ENCODE measurements around the gene HCRTR2. TPM values are rescaled to one million over a fixed set of nuclear protein-coding genes. Genes with fewer than 3 reads are reported as not detected.

The HCRTR2 gene
- total and polyA plus RNA-seq, 2 of the 8 experiments (the other 6 are each of a cell fraction or from before 2014, with no cell fraction given), result 0.19 to 0.23 TPM

DNA sequence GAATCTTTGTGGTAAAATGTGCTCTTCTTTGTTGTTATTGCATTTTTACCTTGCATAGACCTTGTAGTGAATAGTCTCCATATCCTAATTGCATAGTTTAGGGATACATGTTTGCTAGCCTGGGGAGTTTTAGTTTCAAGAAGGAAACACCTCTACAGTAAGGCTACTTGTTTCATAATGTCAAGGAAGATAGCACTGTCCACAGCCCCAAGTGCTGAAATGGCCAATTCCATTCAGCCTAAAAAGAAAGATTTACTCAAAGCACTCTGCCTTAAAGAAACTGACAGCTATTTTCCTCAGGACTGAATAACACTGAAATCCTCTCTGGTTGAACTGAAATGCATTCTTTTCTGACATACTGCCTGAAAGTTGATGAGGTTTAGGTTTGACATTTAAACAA is 2.6 kb downstream of the HCRTR2 start:
- H3K9ac ChIP-seq (replicated peaks in 1 of 4; ENCODE audit: extremely low read depth in 1 of 4, low read depth in 3 of 4, low read length in 3 of 4), result no peak overlapping the region
- no peak overlapping the region for H2BK12ac ChIP-seq (ENCODE audit: low read depth, low read length)
- H3K27ac ChIP-seq (ENCODE audit: low read depth, low read length), result no peak overlapping the region
- H4K5ac ChIP-seq (ENCODE audit: insufficient read length, low read depth, low read length), result no peak overlapping the region
- no peak overlapping the region for H3K18ac ChIP-seq (ENCODE audit: extremely low read depth, low read length)
- peaks cover 0 to 5% (median 2%) of the 10 kb centered on the region in 4 experiments; a peak in 2 of 7 replicates for H3K4me1 ChIP-seq (replicated peaks in 1 of 4; ENCODE audit: control insufficient read depth in 3 of 4, insufficient read depth in 4 of 4, low read length in 3 of 4)
- no peaks in the 10 kb centered on the region for H3K79me2 ChIP-seq (ENCODE audit: control insufficient read depth in 1 of 2, insufficient read depth in 2 of 2, low read length in 2 of 2)
- CTCF ChIA-PET (ENCODE audit: partially characterized antibody), result no interaction called here
- no peak overlapping the region for H3K4me2 ChIP-seq (ENCODE audit: insufficient read depth in 1 of 2, low read depth in 2 of 2, low read length in 2 of 2)
- H4K20me1 ChIP-seq (replicated peaks in 1 of 2; ENCODE audit: control insufficient read depth in 1 of 2, insufficient read depth in 2 of 2, low read length in 2 of 2), result no peaks in the 10 kb centered on the region
- no peaks in the 10 kb centered on the region for H3K9me3 ChIP-seq (ENCODE audit: insufficient read depth in 2 of 2, low read depth in 1 of 2, low read length in 1 of 2)
- H3K27me3 ChIP-seq (replicated peaks in 1 of 4; ENCODE audit: control insufficient read depth in 3 of 4, extremely low read depth in 1 of 4, insufficient read depth in 3 of 4, low read length in 3 of 4), result peaks cover 0 to 19% (median 13%) of the 10 kb centered on the region in 4 experiments; a peak in 6 of 7 replicates
- H2BK5ac ChIP-seq (ENCODE audit: low read depth, low read length), result no peak overlapping the region
- no peak for DNase-seq (ENCODE audit: low read depth in 1 of 2, low spot score in 2 of 2)
- no peak overlapping the region for H3K4ac ChIP-seq (replicated peaks; ENCODE audit: insufficient read length, low read depth, low read length)
- no peak overlapping the region for H4K91ac ChIP-seq (replicated peaks; ENCODE audit: insufficient read length, low read length)
- no peak overlapping the region for H3K14ac ChIP-seq (ENCODE audit: insufficient read length)
- no peak overlapping the region for H2AK5ac ChIP-seq (ENCODE audit: low read depth, low read length)
- H3K23ac ChIP-seq (ENCODE audit: insufficient read length), result no peak overlapping the region
- no peak overlapping the region for H2BK120ac ChIP-seq (replicated peaks; ENCODE audit: low read depth, low read length)
- no peak overlapping the region for H2BK15ac ChIP-seq (ENCODE audit: low read length)
- H3K23me2 ChIP-seq (ENCODE audit: low read depth, low read length), result peaks cover 2% of the 10 kb centered on the region
- H3K79me1 ChIP-seq (ENCODE audit: low read depth, low read length), result no peaks in the 10 kb centered on the region
- no peak overlapping the region for H2BK20ac ChIP-seq (ENCODE audit: low read length)
- no peak overlapping the region for H2AFZ ChIP-seq (ENCODE audit: low read length)
- no peak for FAIRE-seq
- no peak overlapping the region for H3K56ac ChIP-seq (replicated peaks; ENCODE audit: insufficient read length, low read depth, low read length)
- POLR2A ChIA-PET (ENCODE audit: partially characterized antibody), result no interaction called here
- no peak overlapping the region for H3K4me3 ChIP-seq (ENCODE audit: extremely low read depth in 1 of 4, insufficient read depth in 2 of 4, low read depth in 3 of 4, low read length in 4 of 4)
- TF ChIP-seq SIN3A (conservative IDR thresholded peaks at IDR 0.05 in 1 of 2, IDR thresholded peaks at IDR 0.05 in 1 of 2; ENCODE audit: low read depth in 1 of 2, low read length in 2 of 2) (peak in 1 of 2 experiments; percentile 34; a peak in 1 of 4 replicates), CBX8 (IDR thresholded peaks at IDR 0.05; ENCODE audit: borderline replicate concordance, low read depth, low read length) (no peak)
- H3K36me3 ChIP-seq (ENCODE audit: control insufficient read depth in 2 of 4, insufficient read depth in 4 of 4, low read length in 3 of 4), result no peaks in the 10 kb centered on the region
- no peak overlapping the region for H4K8ac ChIP-seq (ENCODE audit: extremely low read depth, insufficient read depth, low read length)

All from H1 (cell line).